Bronchial epithelial cell (primary cell): Measurements from ENCODE around the gene CHN1. TPM values are rescaled to one million over a fixed set of nuclear protein-coding genes. Genes with fewer than 3 reads are reported as not detected.

Experiments
- DNase-seq: peaks from one replicate; pipeline ENCODE4 v3.0.0-alpha.2; 2010; ENCODE audit warnings: low read depth
- FAIRE-seq: peaks from 2 replicates; lab custom pipeline; 2011; peaks lifted over from hg19 to GRCh38; lab: Jason Lieb, UNC
- H3K27me3 ChIP-seq: 2 replicates; pipeline ENCODE4 v1.5.1; 2011; ENCODE audit warnings: low read length; ENCODE audit not compliant: control insufficient read depth, insufficient read depth
- H3K36me3 ChIP-seq: 2 replicates; pipeline ENCODE4 v1.5.1; 2011; ENCODE audit warnings: low read length; ENCODE audit not compliant: control insufficient read depth, insufficient read depth
- H3K4me3 ChIP-seq: 2 replicates; pipeline ENCODE4 v1.5.1; 2011; ENCODE audit warnings: mild to moderate bottlenecking, low read depth, low read length, control low read depth
- CTCF ChIP-seq: IDR thresholded peaks from 2 replicates; pipeline ENCODE4 v1.5.1; 2011; ENCODE audit warnings: mild to moderate bottlenecking, moderate library complexity, low read length, control low read depth, inconsistent platforms; ENCODE audit not compliant: insufficient read depth, severe bottlenecking
- total RNA-seq: library from RNA; depleted of rRNA; stranded (reverse); fragments of >200 nt; gene quantifications from 2 replicates; pipeline ENCODE4 v1.2.1, GENCODE V29; 2014

Gene CHN1
- total RNA-seq, 1 donor from 2014 or later: 2.6 TPM

- DNase-seq (no peak), FAIRE-seq (no peak)
- no peaks in the 10 kb centered on the region for H3K27me3 ChIP-seq
- no peaks in the 10 kb centered on the region for H3K36me3 ChIP-seq
- H3K4me3 ChIP-seq: no peak overlapping the region
- TF ChIP-seq CTCF: peak; percentile 9
Observed at GRCh38 chr2:174776223-174776622, 229.0 kb downstream of the CHN1 start.

- H3K36me3 ChIP-seq: no peaks in the 10 kb centered on the region
- no peaks in the 10 kb centered on the region for H3K27me3 ChIP-seq
- FAIRE-seq (peak; percentile 13), DNase-seq (peak; percentile 62)
- H3K4me3 ChIP-seq: no peak overlapping the region
- no peak for TF ChIP-seq CTCF
Observed at GRCh38 chr2:174775571-174775980, 229.6 kb downstream of the CHN1 start.

GRCh38 chr2:174774886-174775285 lies 230.3 kb downstream of the CHN1 start:
- DNase-seq (no peak), FAIRE-seq (no peak)
- H3K27me3 ChIP-seq: no peaks in the 10 kb centered on the region
- TF ChIP-seq CTCF: no peak
- H3K36me3 ChIP-seq: no peaks in the 10 kb centered on the region
- no peak overlapping the region for H3K4me3 ChIP-seq

- TF ChIP-seq CTCF: no peak
- H3K27me3 ChIP-seq: no peaks in the 10 kb centered on the region
- DNase-seq (no peak), FAIRE-seq (no peak)
- H3K36me3 ChIP-seq: no peaks in the 10 kb centered on the region
- H3K4me3 ChIP-seq: no peak overlapping the region
Observed at GRCh38 chr2:174773215-174773614, 232.0 kb downstream of the CHN1 start.

- no peak overlapping the region for H3K4me3 ChIP-seq
- DNase-seq (no peak), FAIRE-seq (no peak)
- no peaks in the 10 kb centered on the region for H3K36me3 ChIP-seq
- no peak for TF ChIP-seq CTCF
- H3K27me3 ChIP-seq: no peaks in the 10 kb centered on the region
Observed at GRCh38 chr2:174772472-174772801, 232.7 kb downstream of the CHN1 start.

- FAIRE-seq (no peak), DNase-seq (peak; percentile 60)
- Histone ChIP-seq H3K27me3 (no peaks in the 10 kb centered on the region), H3K36me3 (no peaks in the 10 kb centered on the region), H3K4me3 (no peak overlapping the region)
- peak; percentile 88 for TF ChIP-seq CTCF
Observed at GRCh38 chr2:174771631-174772471, 233.3 kb downstream of the CHN1 start.
